T follicular helper cell (primary cell): Measurements from ENCODE around the gene KANK2.
"Not testable (repeated sequence)": the region's sequence is repeated elsewhere in the genome, so short reads cannot be mapped to it uniquely, and the experiment has no call there.

Experiments used
- DNase-seq: peaks from one replicate; pipeline ENCODE4 v3.0.0-alpha.2; 2020; ENCODE audit warnings: low read depth

KANK2 gene

GRCh38 chr19:11140023-11140538 lies 57.3 kb downstream of the KANK2 start:
- DNase-seq, result not testable (repeated sequence)

DNA sequence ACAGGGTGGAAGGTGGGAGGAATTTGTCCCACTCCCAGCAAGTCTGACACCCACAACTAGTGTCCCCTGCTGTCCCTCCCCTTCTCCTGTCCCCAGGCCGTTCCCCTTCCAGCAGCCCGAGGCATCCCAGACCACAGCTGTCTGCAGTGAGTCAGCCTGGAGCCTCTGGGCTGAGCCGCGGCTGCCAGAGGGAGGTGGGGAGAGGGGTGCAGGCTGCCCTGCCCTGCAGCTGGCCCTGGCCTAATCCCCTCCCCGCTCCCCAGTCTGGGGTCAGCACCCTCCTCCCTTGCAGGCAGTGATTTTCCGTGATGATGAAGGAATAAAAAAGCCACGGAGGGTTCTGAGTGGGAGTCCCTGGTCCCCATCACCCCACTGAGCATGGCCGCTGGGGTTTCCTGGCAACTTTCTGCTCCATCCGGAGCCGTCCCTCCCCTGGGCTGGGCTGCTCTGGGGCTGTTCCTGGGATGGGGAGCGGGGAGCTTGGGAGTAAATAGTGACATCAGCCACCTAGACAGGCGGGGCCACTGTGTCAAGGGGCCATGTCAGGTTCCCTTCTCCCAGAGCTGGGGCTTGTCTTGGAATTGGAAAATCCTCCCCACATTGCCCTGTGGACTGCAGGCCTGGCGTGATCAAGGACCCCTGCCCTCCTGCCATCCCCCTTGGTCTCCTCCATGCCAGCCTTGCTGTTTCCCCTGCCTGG lies 58.6 kb downstream of the KANK2 start:
- DNase-seq, result no peak

DNA sequence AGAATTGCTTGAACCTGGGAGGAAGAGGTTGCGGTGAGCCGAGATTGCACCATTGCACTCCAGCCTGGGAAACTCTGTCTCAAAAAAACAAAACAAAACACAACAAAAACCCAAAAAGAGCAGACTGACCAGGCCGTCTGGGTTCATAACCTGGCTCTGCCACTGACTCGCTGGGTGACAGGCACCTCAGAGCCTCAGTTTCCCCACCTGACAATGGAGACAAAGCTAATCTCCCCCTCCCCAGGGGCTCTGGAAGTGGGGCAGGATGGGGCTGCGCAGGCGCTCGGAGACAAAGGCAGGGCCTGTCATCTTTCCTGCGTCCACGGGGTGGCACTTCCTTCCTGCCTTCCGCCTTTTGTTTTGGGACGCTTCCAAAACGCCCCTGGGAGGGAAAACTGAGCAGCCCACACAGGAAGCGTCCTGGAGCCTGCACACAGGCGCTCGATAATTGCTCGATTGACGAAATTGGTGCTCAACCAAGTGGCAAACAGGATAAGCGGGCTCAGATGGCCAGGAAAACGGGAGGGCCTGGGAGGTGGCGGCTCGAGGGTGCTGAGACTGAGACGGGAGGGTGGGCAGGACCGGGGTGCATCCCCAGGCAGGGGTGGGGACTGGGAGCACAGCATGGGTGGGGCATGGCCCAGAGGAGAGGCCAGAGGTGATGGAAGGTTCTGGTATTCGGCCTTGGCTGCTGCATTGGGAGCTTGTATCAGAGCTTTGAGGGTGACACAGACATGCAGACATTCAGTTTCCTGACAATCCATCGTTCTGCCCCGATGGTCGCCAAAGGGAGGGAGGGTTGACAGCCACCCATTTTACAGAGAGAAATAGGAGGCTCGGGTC lies 59.6 kb downstream of the KANK2 start:
- DNase-seq, result peak; percentile 35

GRCh38 chr19:11136400-11137101 lies 60.8 kb downstream of the KANK2 start:
- no peak for DNase-seq

- no peak for DNase-seq
Measured at GRCh38 chr19:11131471-11131870, 65.9 kb downstream of the KANK2 start.

- peak; percentile 52 for DNase-seq
Measured at GRCh38 chr19:11130824-11131455, 66.4 kb downstream of the KANK2 start.

DNA sequence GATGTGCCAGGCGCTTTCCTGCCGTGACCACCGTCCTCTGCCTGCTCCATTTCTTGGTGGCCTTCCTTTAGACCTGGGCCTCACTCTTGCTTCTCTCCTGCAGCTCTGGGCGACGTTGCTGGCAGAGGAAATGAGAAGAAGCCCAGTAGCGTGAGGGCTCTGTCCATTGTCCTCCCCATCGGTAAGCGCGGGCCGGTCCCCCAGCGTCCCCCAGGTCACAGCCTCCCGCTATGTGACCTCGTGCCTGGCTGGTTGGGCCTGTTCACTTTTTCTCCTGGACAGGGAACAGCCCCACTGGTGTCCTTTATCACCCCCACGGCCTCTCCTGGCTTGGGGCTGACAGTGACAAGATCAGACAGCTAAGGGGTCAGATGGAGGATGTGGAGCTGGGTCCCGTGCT lies 69.4 kb downstream of the KANK2 start:
- no peak for DNase-seq

DNA sequence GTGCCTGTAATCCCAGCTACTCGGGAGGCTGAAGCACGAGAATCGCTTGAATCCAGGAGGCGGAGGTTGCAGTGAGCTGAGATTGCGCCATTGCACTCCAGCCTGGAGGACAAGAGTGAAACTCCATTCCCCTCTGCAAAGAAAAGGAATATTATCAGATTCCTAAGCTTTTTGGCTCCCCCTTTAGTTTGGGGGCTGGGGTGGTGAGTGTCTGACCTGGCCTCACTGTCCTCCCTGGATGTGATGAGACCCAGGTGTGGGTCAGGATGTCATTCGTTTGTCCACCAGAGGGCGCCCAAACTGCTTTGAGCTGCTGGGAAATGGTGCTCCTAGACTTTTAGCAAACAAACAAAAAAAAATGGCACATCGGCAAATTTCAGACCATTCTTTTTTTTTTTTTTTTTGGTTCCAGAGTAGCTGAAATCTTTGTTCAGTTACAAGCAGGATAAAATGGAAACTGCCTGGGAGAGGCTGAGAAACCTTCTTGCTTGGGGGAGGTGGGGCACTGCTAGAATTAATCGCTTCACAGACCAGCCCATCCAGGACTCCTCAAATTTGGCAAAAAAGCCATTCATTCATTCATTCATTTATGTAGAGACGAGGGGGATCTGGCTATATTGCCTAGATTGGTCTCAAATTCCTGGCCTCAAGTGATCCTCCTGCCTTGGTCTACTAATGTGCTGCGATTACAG lies 71.2 kb downstream of the KANK2 start:
- DNase-seq, result peak; percentile 63

DNA sequence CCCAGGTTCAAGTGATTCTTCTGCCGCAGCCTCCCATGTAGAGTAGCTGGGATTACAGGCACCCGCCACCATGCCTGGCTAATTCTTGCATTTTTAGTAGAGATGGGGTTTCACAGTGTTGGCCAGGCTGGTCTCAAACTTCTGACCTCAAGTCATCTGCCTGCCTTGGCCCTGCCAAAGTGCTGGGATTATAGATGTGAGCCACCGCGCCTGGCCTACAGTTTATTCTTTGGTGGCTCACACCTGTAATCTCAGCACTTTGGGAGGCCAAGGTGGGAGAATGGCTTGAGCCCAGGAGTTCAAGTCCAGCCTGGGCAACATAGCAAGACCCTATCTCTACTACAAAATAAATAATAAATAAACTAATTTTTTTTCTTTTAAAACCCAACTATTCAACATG lies 73.2 kb downstream of the KANK2 start:
- DNase-seq, result not testable (repeated sequence)

- DNase-seq, result no peak
Measured at GRCh38 chr19:11123114-11123513, 74.2 kb downstream of the KANK2 start.

- DNase-seq, result not testable (repeated sequence)
Measured at GRCh38 chr19:11121963-11122362, 75.4 kb downstream of the KANK2 start.

DNA sequence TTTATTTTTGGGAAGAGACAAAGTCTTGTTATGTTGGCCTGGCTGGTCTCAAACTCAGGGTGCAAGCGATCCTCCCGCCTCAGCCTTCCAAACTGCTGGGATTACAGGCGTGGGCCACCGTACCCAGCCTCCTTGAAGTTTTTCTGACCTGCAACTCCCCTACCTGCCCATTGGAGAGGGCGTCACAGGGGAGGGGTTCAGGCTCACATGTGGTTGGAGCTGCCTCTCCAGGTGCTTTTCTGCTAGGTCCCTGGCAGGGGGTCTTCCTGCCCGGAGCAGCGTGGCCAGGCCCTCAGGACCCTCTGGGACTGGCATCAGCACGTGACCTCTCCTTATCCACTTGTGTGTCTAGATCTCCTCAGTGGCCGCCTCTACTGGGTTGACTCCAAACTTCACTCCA lies 80.8 kb downstream of the KANK2 start:
- no peak for DNase-seq

GRCh38 chr19:11115895-11116446 lies 81.4 kb downstream of the KANK2 start:
- no peak for DNase-seq

GRCh38 chr19:11115042-11115441 lies 82.3 kb downstream of the KANK2 start:
- no peak for DNase-seq
